Measurements from ENCODE around the gene TBC1D7.

GRCh38 chr6:13303668-13304017, 24.7 kb downstream of the TBC1D7 start:
- TF ChIP-seq CTCF (conservative IDR thresholded peaks at IDR 0.05) (no peak), ZFX (IDR thresholded peaks at IDR 0.05) (no peak)

Data from C4-2B (cell line).